Measurements from ENCODE around the gene ADSS1. TPM values are rescaled to one million over a fixed set of nuclear protein-coding genes. Genes with fewer than 3 reads are reported as not detected.

Gene ADSS1
- total and polyA plus RNA-seq, 9 donors: 2.6 to 9.8 (median 4.1) TPM

DNA sequence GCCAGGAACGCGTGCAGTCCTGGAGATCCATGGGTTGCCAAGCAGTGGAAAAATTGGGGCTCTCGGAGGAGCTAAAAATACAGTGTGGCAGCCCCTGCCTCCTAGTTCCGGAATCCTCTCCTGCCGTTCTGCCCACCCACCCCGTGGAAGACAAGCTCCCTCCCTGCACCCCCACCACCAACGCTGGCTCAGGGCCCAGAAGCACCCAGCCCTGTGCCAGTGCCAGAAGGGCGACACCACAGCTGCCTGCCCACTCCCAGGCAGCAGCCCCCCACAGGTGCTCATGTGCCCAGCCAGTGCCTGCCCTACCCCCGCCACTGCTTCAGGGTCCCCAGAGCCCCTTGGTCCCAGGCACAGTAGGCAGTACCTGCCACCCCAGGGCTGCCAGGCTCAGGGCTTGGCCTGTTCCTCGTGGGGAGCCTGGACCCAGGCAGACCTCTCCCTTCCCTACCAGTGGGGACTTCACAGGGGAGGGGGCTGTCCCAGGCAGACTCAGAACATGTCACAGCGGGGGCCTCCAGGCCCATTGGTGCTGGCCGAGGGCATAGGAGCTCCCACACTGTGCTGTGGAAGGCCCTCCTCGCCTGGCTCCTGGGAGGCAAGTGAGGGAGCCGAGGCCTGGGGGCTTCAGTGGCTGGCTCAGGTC is 27.2 kb upstream of the ADSS1 start:
- DNase-seq: no peak
- H3K4me1 ChIP-seq (ENCODE audit: insufficient read depth): peaks cover 5% of the 10 kb centered on the region
- H3K9me3 ChIP-seq: no peaks in the 10 kb centered on the region
- intact Hi-C loops (cut with DNase I): no loop called here
- no peaks in the 10 kb centered on the region for H3K27me3 ChIP-seq
- TF ChIP-seq, protein P1, sequence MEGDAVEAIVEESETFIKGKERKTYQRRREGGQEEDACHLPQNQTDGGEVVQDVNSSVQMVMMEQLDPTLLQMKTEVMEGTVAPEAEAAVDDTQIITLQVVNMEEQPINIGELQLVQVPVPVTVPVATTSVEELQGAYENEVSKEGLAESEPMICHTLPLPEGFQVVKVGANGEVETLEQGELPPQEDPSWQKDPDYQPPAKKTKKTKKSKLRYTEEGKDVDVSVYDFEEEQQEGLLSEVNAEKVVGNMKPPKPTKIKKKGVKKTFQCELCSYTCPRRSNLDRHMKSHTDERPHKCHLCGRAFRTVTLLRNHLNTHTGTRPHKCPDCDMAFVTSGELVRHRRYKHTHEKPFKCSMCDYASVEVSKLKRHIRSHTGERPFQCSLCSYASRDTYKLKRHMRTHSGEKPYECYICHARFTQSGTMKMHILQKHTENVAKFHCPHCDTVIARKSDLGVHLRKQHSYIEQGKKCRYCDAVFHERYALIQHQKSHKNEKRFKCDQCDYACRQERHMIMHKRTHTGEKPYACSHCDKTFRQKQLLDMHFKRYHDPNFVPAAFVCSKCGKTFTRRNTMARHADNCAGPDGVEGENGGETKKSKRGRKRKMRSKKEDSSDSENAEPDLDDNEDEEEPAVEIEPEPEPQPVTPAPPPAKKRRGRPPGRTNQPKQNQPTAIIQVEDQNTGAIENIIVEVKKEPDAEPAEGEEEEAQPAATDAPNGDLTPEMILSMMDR (IDR thresholded peaks at IDR 0.05): no peak
- TF ChIP-seq EP300 (IDR thresholded peaks at IDR 0.05): no peak
- no peak for TF ChIP-seq POLR2A (IDR thresholded peaks at IDR 0.05)
- 86% methylated on average over 12 to 14 of the region's 14 CpGs for whole genome bisulfite sequencing, 3 donors
- H3K36me3 ChIP-seq: no peaks in the 10 kb centered on the region
- H3K27ac ChIP-seq: no peak overlapping the region
- no peak overlapping the region for H3K4me3 ChIP-seq

DNA sequence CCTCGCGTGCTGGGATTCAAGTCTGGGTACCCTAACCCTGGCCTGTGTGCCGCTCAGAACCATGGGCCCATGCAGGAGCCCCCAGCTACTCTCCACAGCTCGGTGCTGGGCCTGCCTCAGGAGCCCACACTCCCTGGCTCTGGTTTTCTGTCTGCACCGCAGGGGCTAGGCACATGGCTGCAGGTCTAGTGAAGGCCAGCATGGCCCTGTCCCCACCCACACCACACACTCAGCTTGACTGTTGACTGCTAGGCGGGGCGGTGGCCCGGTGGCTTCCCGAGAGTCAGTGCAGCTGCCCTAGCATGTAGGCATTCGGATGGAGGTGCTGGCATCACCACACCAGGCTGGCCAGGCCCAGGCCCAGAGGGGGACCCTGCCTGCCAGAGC is 26.7 kb upstream of the ADSS1 start:
- Histone ChIP-seq H3K9me3 (no peaks in the 10 kb centered on the region), H3K4me3 (no peak overlapping the region), H3K36me3 (no peaks in the 10 kb centered on the region), H3K4me1 (ENCODE audit: insufficient read depth) (peaks cover 5% of the 10 kb centered on the region), H3K27me3 (no peaks in the 10 kb centered on the region), H3K27ac (no peak overlapping the region)
- no peak for TF ChIP-seq POLR2A (IDR thresholded peaks at IDR 0.05)
- TF ChIP-seq, protein P1 (IDR thresholded peaks at IDR 0.05): no peak
- DNase-seq: no peak
- intact Hi-C loops (cut with DNase I): no loop called here
- WGBS, 3 donors: 86 to 92% (median 91%) methylated on average over 8 to 10 of the region's 10 CpGs

DNA sequence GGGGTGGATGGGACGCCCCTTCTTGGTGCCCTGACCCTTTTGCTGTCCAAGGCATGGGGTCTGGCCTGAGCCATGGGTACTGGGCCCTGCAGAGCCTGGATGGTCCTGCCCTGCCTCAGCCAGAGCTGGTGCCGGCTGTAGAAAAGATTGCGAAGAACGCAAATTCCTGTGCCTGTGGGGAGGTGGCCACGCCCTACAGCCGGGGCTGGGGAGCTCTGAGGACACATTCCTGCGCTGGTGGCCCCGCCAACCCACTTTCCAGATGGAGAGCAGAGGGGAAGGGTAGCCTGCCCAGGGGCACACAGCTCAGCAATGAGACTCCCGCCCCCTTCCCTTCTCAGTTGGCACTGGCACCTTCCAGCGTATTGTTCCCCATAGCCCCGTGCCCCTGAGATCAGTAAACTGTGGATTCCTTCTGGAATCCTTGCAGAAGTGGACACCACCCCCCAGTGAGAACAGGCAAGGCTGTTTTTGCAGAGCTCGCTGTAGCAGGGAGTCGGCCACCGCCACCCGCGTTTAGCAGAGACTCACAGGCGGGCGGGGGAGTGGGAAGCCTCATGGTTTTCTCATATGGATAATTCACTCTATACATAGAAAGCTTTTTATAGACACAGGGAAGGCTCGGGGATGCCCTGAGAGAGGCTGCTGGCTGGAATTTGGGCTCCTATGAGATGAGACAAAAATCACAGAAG is 26.0 kb upstream of the ADSS1 start:
- Histone ChIP-seq H3K9me3 (no peaks in the 10 kb centered on the region), H3K36me3 (no peaks in the 10 kb centered on the region), H3K4me1 (ENCODE audit: insufficient read depth) (peaks cover 5% of the 10 kb centered on the region), H3K27ac (no peak overlapping the region), H3K27me3 (no peaks in the 10 kb centered on the region), H3K4me3 (no peak overlapping the region)
- intact Hi-C loops (cut with DNase I): no loop called here
- no peak for DNase-seq
- TF ChIP-seq, protein P1 (IDR thresholded peaks at IDR 0.05): no peak
- TF ChIP-seq POLR2A (IDR thresholded peaks at IDR 0.05): no peak
- TF ChIP-seq EP300 (IDR thresholded peaks at IDR 0.05): no peak
- 32 to 47% (median 42%) methylated on average over 19 of the region's 19 CpGs for WGBS, 3 donors

DNA sequence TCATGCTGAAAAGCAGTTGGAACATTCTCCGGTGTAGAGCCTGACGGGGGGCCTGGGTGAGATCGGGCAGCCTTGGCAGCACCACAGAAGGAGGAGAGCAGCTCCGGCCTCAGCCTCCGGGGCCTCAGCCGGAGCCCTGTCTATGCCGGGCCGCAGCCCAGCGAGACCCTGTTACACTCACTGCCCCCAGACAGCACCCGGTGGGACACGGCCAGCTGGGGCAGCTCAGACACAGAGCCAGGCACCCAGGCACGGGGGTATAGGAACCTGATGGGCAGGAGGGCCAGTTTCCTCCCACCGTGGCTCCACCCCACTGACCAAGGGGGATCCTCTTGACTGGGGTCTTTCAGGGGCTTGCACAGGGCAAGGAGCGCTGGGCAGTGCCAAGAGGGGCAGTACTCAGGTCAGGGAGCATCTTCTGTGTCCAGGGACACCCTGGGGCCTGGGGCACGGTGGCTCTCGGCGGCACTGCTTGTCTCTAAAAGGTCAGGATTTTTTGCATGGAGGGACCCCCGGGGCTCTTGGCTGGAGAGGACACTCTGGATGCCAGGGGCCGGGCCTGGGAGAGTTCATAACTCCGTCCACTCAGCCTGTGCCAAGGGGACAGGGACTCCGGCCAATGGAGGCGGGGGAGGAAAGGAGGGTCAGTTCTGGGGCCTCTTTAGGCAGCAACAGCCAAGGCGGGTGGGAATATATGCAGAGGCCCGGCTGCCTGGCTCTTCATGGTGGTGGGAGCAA is 25.2 kb upstream of the ADSS1 start:
- no peaks in the 10 kb centered on the region for H3K36me3 ChIP-seq
- H3K4me3 ChIP-seq: no peak overlapping the region
- peak in 4 of 5 donors; percentile 57 to 83 (median 62) for DNase-seq
- intact Hi-C loops (cut with DNase I): no loop called here
- 29 to 50% (median 34%) methylated on average over 18 to 24 of the region's 24 CpGs for WGBS, 3 donors
- no peaks in the 10 kb centered on the region for H3K9me3 ChIP-seq
- H3K4me1 ChIP-seq (ENCODE audit: insufficient read depth): peaks cover 5% of the 10 kb centered on the region
- H3K27ac ChIP-seq: no peak overlapping the region
- no peaks in the 10 kb centered on the region for H3K27me3 ChIP-seq
- TF ChIP-seq, protein P1 (IDR thresholded peaks at IDR 0.05): no peak
- TF ChIP-seq POLR2A (IDR thresholded peaks at IDR 0.05): no peak
- TF ChIP-seq EP300 (IDR thresholded peaks at IDR 0.05): no peak
